ENCODE results near the gene BAG2. TPM values are rescaled to one million over a fixed set of nuclear protein-coding genes. Genes with fewer than 3 reads are reported as not detected.
A peak's percentile ranks its signal among the peaks of the same experiment; 100 is the strongest.

BAG2 gene
- total RNA-seq (2014; rRNA removed; shearing (Covaris generic); ENCODE audit: low replicate concordance): 12.3 and 14.3 TPM in 2 replicates

- H3K9me3 ChIP-seq: no peaks in the 10 kb centered on the region
- H3K4me3 ChIP-seq: peak within 1 kb of the TSS; percentile 68
- H3K27me3 ChIP-seq: no peaks in the 10 kb centered on the region
- H3K36me3 ChIP-seq: peaks cover 25% of the 10 kb centered on the region
- DNase-seq: peak; percentile 91
These were observed at the start of gene BAG2 for GRCh38 chr6:57172136-57173055. BAG2 (plus strand) TSS chr6:57172326; CDS start chr6:57172698, 372 bp downstream.

GRCh38 chr6:57123111-57123510 is 49.0 kb upstream of the BAG2 start:
- Histone ChIP-seq H3K9me3 (no peaks in the 10 kb centered on the region), H3K36me3 (peaks cover 8% of the 10 kb centered on the region), H3K4me3 (no peak overlapping the region), H3K27me3 (no peaks in the 10 kb centered on the region)
- DNase-seq: peak; percentile 17

GRCh38 chr6:57127763-57128162 is 44.4 kb upstream of the BAG2 start:
- no peaks in the 10 kb centered on the region for H3K27me3 ChIP-seq
- no peak overlapping the region for H3K4me3 ChIP-seq
- H3K9me3 ChIP-seq: no peaks in the 10 kb centered on the region
- DNase-seq: no peak
- H3K36me3 ChIP-seq: no peaks in the 10 kb centered on the region; the same call in 1 of the 2 replicates

- no peaks in the 10 kb centered on the region for H3K27me3 ChIP-seq
- H3K4me3 ChIP-seq: no peak overlapping the region
- no peaks in the 10 kb centered on the region; the same call in none of the 2 replicates for H3K36me3 ChIP-seq
- DNase-seq: no peak
- H3K9me3 ChIP-seq: no peaks in the 10 kb centered on the region
These were observed 41.4 kb upstream of the BAG2 start for GRCh38 chr6:57130661-57131177.

GRCh38 chr6:57134954-57135353 is 37.2 kb upstream of the BAG2 start:
- Histone ChIP-seq H3K4me3 (no peak overlapping the region), H3K36me3 (no peaks in the 10 kb centered on the region; the same call in none of the 2 replicates)
- DNase-seq: no peak

GRCh38 chr6:57135885-57136284 is 36.2 kb upstream of the BAG2 start:
- H3K9me3 ChIP-seq: no peaks in the 10 kb centered on the region
- H3K36me3 ChIP-seq: no peaks in the 10 kb centered on the region; the same call in none of the 2 replicates
- no peak for DNase-seq
- H3K4me3 ChIP-seq: no peak overlapping the region
- no peaks in the 10 kb centered on the region for H3K27me3 ChIP-seq

More at GRCh38 chr6:57134954-57135353, 37.2 kb upstream of the BAG2 start:
- Histone ChIP-seq H3K9me3 (no peaks in the 10 kb centered on the region), H3K27me3 (no peaks in the 10 kb centered on the region)

GRCh38 chr6:57137350-57137749 is 34.8 kb upstream of the BAG2 start:
- no peak overlapping the region for H3K4me3 ChIP-seq
- DNase-seq: no peak
- H3K9me3 ChIP-seq: no peaks in the 10 kb centered on the region
- H3K36me3 ChIP-seq: peaks cover 6% of the 10 kb centered on the region
- H3K27me3 ChIP-seq: no peaks in the 10 kb centered on the region

GRCh38 chr6:57138026-57138425 is 34.1 kb upstream of the BAG2 start:
- Histone ChIP-seq H3K9me3 (no peaks in the 10 kb centered on the region), H3K4me3 (no peak overlapping the region), H3K27me3 (no peaks in the 10 kb centered on the region), H3K36me3 (peaks cover 10% of the 10 kb centered on the region)
- no peak for DNase-seq

GRCh38 chr6:57141451-57142177 is 30.5 kb upstream of the BAG2 start:
- H3K9me3 ChIP-seq: no peaks in the 10 kb centered on the region
- no peaks in the 10 kb centered on the region for H3K27me3 ChIP-seq
- H3K36me3 ChIP-seq: peaks cover 12% of the 10 kb centered on the region
- no peak for DNase-seq
- no peak overlapping the region for H3K4me3 ChIP-seq

- no peaks in the 10 kb centered on the region for H3K27me3 ChIP-seq
- peaks cover 13% of the 10 kb centered on the region for H3K36me3 ChIP-seq
- H3K9me3 ChIP-seq: no peaks in the 10 kb centered on the region
- no peak overlapping the region for H3K4me3 ChIP-seq
- DNase-seq: no peak
These were observed 30.0 kb upstream of the BAG2 start for GRCh38 chr6:57142178-57142525.

GRCh38 chr6:57143690-57144089 is 28.4 kb upstream of the BAG2 start:
- Histone ChIP-seq H3K4me3 (no peak overlapping the region), H3K27me3 (no peaks in the 10 kb centered on the region), H3K36me3 (peaks cover 20% of the 10 kb centered on the region), H3K9me3 (no peaks in the 10 kb centered on the region)
- DNase-seq: no peak

- Histone ChIP-seq H3K36me3 (peaks cover 13% of the 10 kb centered on the region), H3K4me3 (no peak overlapping the region), H3K27me3 (no peaks in the 10 kb centered on the region), H3K9me3 (no peaks in the 10 kb centered on the region)
- DNase-seq: no peak
These were observed 24.7 kb upstream of the BAG2 start for GRCh38 chr6:57147401-57147800.

- no peak for DNase-seq
- Histone ChIP-seq H3K36me3 (peaks cover 10% of the 10 kb centered on the region), H3K27me3 (no peaks in the 10 kb centered on the region), H3K4me3 (no peak overlapping the region), H3K9me3 (no peaks in the 10 kb centered on the region)
These were observed 23.9 kb upstream of the BAG2 start for GRCh38 chr6:57147955-57148858.

GRCh38 chr6:57158658-57159057 is 13.5 kb upstream of the BAG2 start:
- no peak overlapping the region for H3K4me3 ChIP-seq
- H3K36me3 ChIP-seq: peaks cover 18% of the 10 kb centered on the region
- H3K27me3 ChIP-seq: no peaks in the 10 kb centered on the region
- DNase-seq: no peak
- H3K9me3 ChIP-seq: no peaks in the 10 kb centered on the region

GRCh38 chr6:57159127-57159526 is 13.0 kb upstream of the BAG2 start:
- Histone ChIP-seq H3K9me3 (peaks cover 1% of the 10 kb centered on the region; the same call in 1 of the 2 replicates), H3K4me3 (no peak overlapping the region), H3K36me3 (peaks cover 20% of the 10 kb centered on the region), H3K27me3 (no peaks in the 10 kb centered on the region)
- no peak for DNase-seq

- Histone ChIP-seq H3K27me3 (no peaks in the 10 kb centered on the region), H3K4me3 (no peak overlapping the region), H3K36me3 (peaks cover 43% of the 10 kb centered on the region), H3K9me3 (peaks cover 15% of the 10 kb centered on the region)
- DNase-seq: no peak
These were observed 10.1 kb upstream of the BAG2 start for GRCh38 chr6:57162028-57162427.
